ENCODE measurements around the gene ARHGEF16. TPM values are rescaled to one million over a fixed set of nuclear protein-coding genes. Genes with fewer than 3 reads are reported as not detected.

The ARHGEF16 gene
- polyA plus RNA-seq, 1 experiment = not detected

GRCh38 chr1:3485016-3485415 is 30.6 kb downstream of the ARHGEF16 start:
- POLR2A ChIA-PET = no interaction called here
- Histone ChIP-seq H3K27me3 (ENCODE audit: control insufficient read depth, insufficient read depth, low read length) (peaks cover 6% of the 10 kb centered on the region), H3K9me3 (ENCODE audit: control insufficient read depth, insufficient read depth, low read length) (peaks cover 5% of the 10 kb centered on the region; the same call in 1 of the 2 replicates), H3K27ac (ENCODE audit: low read depth, low read length) (no peak overlapping the region), H3K4me3 (ENCODE audit: low read depth, low read length) (no peak overlapping the region)
- no peak for TF ChIP-seq CTCF (IDR thresholded peaks at IDR 0.05; ENCODE audit: low read depth, low read length)
- CTCF ChIA-PET = interaction anchor here (0.6 to 6.1 kb wide), 5 partner anchors 11 to 193 kb away, joined by 3 to 99 read pairs (median 5); no protein-coding TSS in a partner anchor
- no peak for DNase-seq (ENCODE audit: low read depth, low spot score)

GRCh38 chr1:3488432-3488831 is 34.0 kb downstream of the ARHGEF16 start:
- TF ChIP-seq CTCF (IDR thresholded peaks at IDR 0.05; ENCODE audit: low read depth, low read length) = no peak
- CTCF ChIA-PET = interaction anchor here (2.6 kb wide), 1 partner anchor 36 kb away, joined by 19 read pairs; no protein-coding TSS in a partner anchor
- DNase-seq (ENCODE audit: low read depth, low spot score) = no peak
- Histone ChIP-seq H3K27ac (ENCODE audit: low read depth, low read length) (no peak overlapping the region), H3K27me3 (ENCODE audit: control insufficient read depth, insufficient read depth, low read length) (peaks cover 6% of the 10 kb centered on the region), H3K4me3 (ENCODE audit: low read depth, low read length) (no peak overlapping the region), H3K9me3 (ENCODE audit: control insufficient read depth, insufficient read depth, low read length) (peaks cover 5% of the 10 kb centered on the region; the same call in 1 of the 2 replicates)
- POLR2A ChIA-PET = no interaction called here

GRCh38 chr1:3490046-3490745 is 35.7 kb downstream of the ARHGEF16 start:
- CTCF ChIA-PET = interaction anchor here (0.6 to 1.4 kb wide), 15 partner anchors 12 to 307 kb away, joined by 3 to 22 read pairs (median 5); partner anchors contain the start of genes ARHGEF16 and LRRC47

GRCh38 chr1:3491291-3492246 is 37.1 kb downstream of the ARHGEF16 start:
- CTCF ChIA-PET = interaction anchor here (0.6 to 1.5 kb wide), 33 partner anchors 8 to 1351 kb away, joined by 3 to 22 read pairs (median 4); partner anchors contain the start of genes ARHGEF16 and LRRC47
- no peak overlapping the region for H3K4me3 ChIP-seq (ENCODE audit: low read depth, low read length)
- H3K27ac ChIP-seq (ENCODE audit: low read depth, low read length) = no peak overlapping the region
- peaks cover 6% of the 10 kb centered on the region for H3K27me3 ChIP-seq (ENCODE audit: control insufficient read depth, insufficient read depth, low read length)
- peaks cover 5% of the 10 kb centered on the region; the same call in 1 of the 2 replicates for H3K9me3 ChIP-seq (ENCODE audit: control insufficient read depth, insufficient read depth, low read length)
- POLR2A ChIA-PET = interaction anchor here (1.0 kb wide), 1 partner anchor 127 kb away, joined by 5 read pairs; no protein-coding TSS in a partner anchor
- DNase-seq (ENCODE audit: low read depth, low spot score) = no peak
- TF ChIP-seq CTCF (IDR thresholded peaks at IDR 0.05; ENCODE audit: low read depth, low read length) = peak; percentile 91

More at GRCh38 chr1:3490046-3490745, 35.7 kb downstream of the ARHGEF16 start:
- H3K27me3 ChIP-seq (ENCODE audit: control insufficient read depth, insufficient read depth, low read length) = peaks cover 6% of the 10 kb centered on the region
- POLR2A ChIA-PET = interaction anchor here (0.6 to 1.0 kb wide), 2 partner anchors 129 to 136 kb away, joined by 4 to 5 read pairs; no protein-coding TSS in a partner anchor
- peaks cover 5% of the 10 kb centered on the region; the same call in 1 of the 2 replicates for H3K9me3 ChIP-seq (ENCODE audit: control insufficient read depth, insufficient read depth, low read length)
- no peak for TF ChIP-seq CTCF (IDR thresholded peaks at IDR 0.05; ENCODE audit: low read depth, low read length)
- H3K27ac ChIP-seq (ENCODE audit: low read depth, low read length) = no peak overlapping the region
- H3K4me3 ChIP-seq (ENCODE audit: low read depth, low read length) = no peak overlapping the region
- DNase-seq (ENCODE audit: low read depth, low spot score) = no peak
